ENCODE data around the gene ACD.

Gene ACD

GRCh38 chr16:67641779-67642708 is 18.0 kb downstream of the ACD start:
- Histone ChIP-seq H4K91ac (ENCODE audit: low read depth, low read length) (no peak overlapping the region), H3K36me3 (ENCODE audit: control insufficient read depth in 1 of 2, insufficient read depth in 2 of 2, low read length in 2 of 2) (peaks cover 10 to 25% of the 10 kb centered on the region in 2 experiments), H3K18ac (ENCODE audit: low read length) (no peak overlapping the region), H3K4me1 (ENCODE audit: control insufficient read depth in 1 of 2, insufficient read depth in 2 of 2, low read length in 2 of 2) (peaks cover 2% of the 10 kb centered on the region in 2 experiments), H2BK120ac (ENCODE audit: insufficient read depth, low read length, poor library complexity) (no peak overlapping the region), H3K27me3 (ENCODE audit: insufficient read depth, low read length) (no peaks in the 10 kb centered on the region), H3K4me2 (ENCODE audit: low read length) (no peak overlapping the region), H3K4ac (ENCODE audit: low read depth, low read length) (no peak overlapping the region), H4K8ac (ENCODE audit: low read depth, low read length) (no peak overlapping the region), H3K9ac (ENCODE audit: low read length) (no peak overlapping the region), H2BK12ac (ENCODE audit: low read length) (no peak overlapping the region), H2AK5ac (ENCODE audit: low read length) (no peak overlapping the region), H3K4me3 (ENCODE audit: low read depth, low read length) (no peak overlapping the region), H2AFZ (ENCODE audit: insufficient read depth, low read length, poor library complexity) (no peak overlapping the region), H3K27ac (ENCODE audit: low read depth, low read length) (no peak overlapping the region), H3K79me2 (ENCODE audit: control insufficient read depth, insufficient read depth, low read length, poor library complexity) (no peaks in the 10 kb centered on the region), H3K79me1 (ENCODE audit: low read length) (no peaks in the 10 kb centered on the region), H4K12ac (ENCODE audit: low read depth, low read length) (no peak overlapping the region), H3K9me3 (ENCODE audit: insufficient read depth, low read depth, low read length) (no peaks in the 10 kb centered on the region), H3K14ac (ENCODE audit: low read length) (no peak overlapping the region), H2BK5ac (ENCODE audit: low read depth, low read length, poor library complexity) (no peak overlapping the region), H3K23ac (ENCODE audit: low read length) (no peak overlapping the region)
- WGBS (ENCODE audit: extremely low coverage, insufficient coverage, insufficient read length) = no CpG with 5 or more reads among the region's 10 CpGs
- DNase-seq = no peak

- no peak overlapping the region for H3K27ac ChIP-seq (ENCODE audit: low read depth, low read length)
- WGBS (ENCODE audit: extremely low coverage, insufficient coverage, insufficient read length) = no CpG with 5 or more reads among the region's 12 CpGs
- H3K9ac ChIP-seq (ENCODE audit: low read length) = no peak overlapping the region
Measured at GRCh38 chr16:67637625-67638024, 22.4 kb downstream of the ACD start.

GRCh38 chr16:67636713-67637112 is 23.3 kb downstream of the ACD start:
- no CpG with 5 or more reads among the region's 8 CpGs for WGBS (ENCODE audit: extremely low coverage, insufficient coverage, insufficient read length)

More at GRCh38 chr16:67637625-67638024, 22.4 kb downstream of the ACD start:
- Histone ChIP-seq H3K23ac (ENCODE audit: low read length) (no peak overlapping the region), H2BK12ac (ENCODE audit: low read length) (no peak overlapping the region), H2BK5ac (ENCODE audit: low read depth, low read length, poor library complexity) (no peak overlapping the region), H3K4ac (ENCODE audit: low read depth, low read length) (no peak overlapping the region), H3K14ac (ENCODE audit: low read length) (no peak overlapping the region), H3K27me3 (ENCODE audit: insufficient read depth, low read length) (no peaks in the 10 kb centered on the region), H3K79me1 (ENCODE audit: low read length) (no peaks in the 10 kb centered on the region), H3K36me3 (ENCODE audit: control insufficient read depth in 1 of 2, insufficient read depth in 2 of 2, low read length in 2 of 2) (peaks cover 32 to 55% of the 10 kb centered on the region in 2 experiments), H4K12ac (ENCODE audit: low read depth, low read length) (no peak overlapping the region), H3K4me3 (ENCODE audit: low read depth, low read length) (no peak overlapping the region), H2BK120ac (ENCODE audit: insufficient read depth, low read length, poor library complexity) (no peak overlapping the region), H2AK5ac (ENCODE audit: low read length) (no peak overlapping the region), H3K4me2 (ENCODE audit: low read length) (no peak overlapping the region), H3K18ac (ENCODE audit: low read length) (no peak overlapping the region), H4K8ac (ENCODE audit: low read depth, low read length) (no peak overlapping the region), H4K91ac (ENCODE audit: low read depth, low read length) (no peak overlapping the region), H3K79me2 (ENCODE audit: control insufficient read depth, insufficient read depth, low read length, poor library complexity) (no peaks in the 10 kb centered on the region), H3K9me3 (ENCODE audit: insufficient read depth, low read depth, low read length) (no peaks in the 10 kb centered on the region), H2AFZ (ENCODE audit: insufficient read depth, low read length, poor library complexity) (no peak overlapping the region), H3K4me1 (ENCODE audit: control insufficient read depth in 1 of 2, insufficient read depth in 2 of 2, low read length in 2 of 2) (no peaks in the 10 kb centered on the region)
- DNase-seq = no peak

GRCh38 chr16:67632415-67633172 is 27.5 kb downstream of the ACD start:
- no peak for DNase-seq
- Histone ChIP-seq H4K91ac (ENCODE audit: low read depth, low read length) (no peak overlapping the region), H3K27ac (ENCODE audit: low read depth, low read length) (no peak overlapping the region), H3K4me3 (ENCODE audit: low read depth, low read length) (no peak overlapping the region), H3K23ac (ENCODE audit: low read length) (no peak overlapping the region), H3K4me1 (ENCODE audit: control insufficient read depth in 1 of 2, insufficient read depth in 2 of 2, low read length in 2 of 2) (no peaks in the 10 kb centered on the region), H3K79me1 (ENCODE audit: low read length) (no peaks in the 10 kb centered on the region), H3K4me2 (ENCODE audit: low read length) (no peak overlapping the region), H3K27me3 (ENCODE audit: insufficient read depth, low read length) (no peaks in the 10 kb centered on the region), H4K12ac (ENCODE audit: low read depth, low read length) (no peak overlapping the region), H3K9me3 (ENCODE audit: insufficient read depth, low read depth, low read length) (no peaks in the 10 kb centered on the region), H3K18ac (ENCODE audit: low read length) (no peak overlapping the region), H2AFZ (ENCODE audit: insufficient read depth, low read length, poor library complexity) (no peak overlapping the region), H3K4ac (ENCODE audit: low read depth, low read length) (no peak overlapping the region), H2BK120ac (ENCODE audit: insufficient read depth, low read length, poor library complexity) (no peak overlapping the region), H3K79me2 (ENCODE audit: control insufficient read depth, insufficient read depth, low read length, poor library complexity) (no peaks in the 10 kb centered on the region), H3K14ac (ENCODE audit: low read length) (no peak overlapping the region), H2AK5ac (ENCODE audit: low read length) (no peak overlapping the region), H3K36me3 (ENCODE audit: control insufficient read depth in 1 of 2, insufficient read depth in 2 of 2, low read length in 2 of 2) (peaks cover 50 to 64% of the 10 kb centered on the region in 2 experiments), H3K9ac (ENCODE audit: low read length) (no peak overlapping the region), H4K8ac (ENCODE audit: low read depth, low read length) (no peak overlapping the region), H2BK5ac (ENCODE audit: low read depth, low read length, poor library complexity) (no peak overlapping the region), H2BK12ac (ENCODE audit: low read length) (no peak overlapping the region)
- WGBS (ENCODE audit: extremely low coverage, insufficient coverage, insufficient read length) = no CpG with 5 or more reads among the region's 7 CpGs

More at GRCh38 chr16:67636713-67637112, 23.3 kb downstream of the ACD start:
- Histone ChIP-seq H3K23ac (ENCODE audit: low read length) (no peak overlapping the region), H2BK5ac (ENCODE audit: low read depth, low read length, poor library complexity) (no peak overlapping the region), H2AFZ (ENCODE audit: insufficient read depth, low read length, poor library complexity) (no peak overlapping the region), H3K9ac (ENCODE audit: low read length) (no peak overlapping the region), H3K36me3 (ENCODE audit: control insufficient read depth in 1 of 2, insufficient read depth in 2 of 2, low read length in 2 of 2) (peaks cover 36 to 59% of the 10 kb centered on the region in 2 experiments), H3K27ac (ENCODE audit: low read depth, low read length) (no peak overlapping the region), H3K18ac (ENCODE audit: low read length) (no peak overlapping the region), H3K14ac (ENCODE audit: low read length) (no peak overlapping the region), H3K4me2 (ENCODE audit: low read length) (no peak overlapping the region), H2BK120ac (ENCODE audit: insufficient read depth, low read length, poor library complexity) (no peak overlapping the region), H3K4me1 (ENCODE audit: control insufficient read depth in 1 of 2, insufficient read depth in 2 of 2, low read length in 2 of 2) (no peaks in the 10 kb centered on the region), H3K9me3 (ENCODE audit: insufficient read depth, low read depth, low read length) (no peaks in the 10 kb centered on the region), H3K4me3 (ENCODE audit: low read depth, low read length) (no peak overlapping the region), H3K27me3 (ENCODE audit: insufficient read depth, low read length) (no peaks in the 10 kb centered on the region), H3K4ac (ENCODE audit: low read depth, low read length) (no peak overlapping the region), H4K91ac (ENCODE audit: low read depth, low read length) (no peak overlapping the region), H2AK5ac (ENCODE audit: low read length) (no peak overlapping the region), H2BK12ac (ENCODE audit: low read length) (no peak overlapping the region), H4K12ac (ENCODE audit: low read depth, low read length) (no peak overlapping the region), H3K79me2 (ENCODE audit: control insufficient read depth, insufficient read depth, low read length, poor library complexity) (no peaks in the 10 kb centered on the region), H3K79me1 (ENCODE audit: low read length) (no peaks in the 10 kb centered on the region), H4K8ac (ENCODE audit: low read depth, low read length) (no peak overlapping the region)
- DNase-seq = no peak

Measured in trophoblast cell (in vitro differentiated cells and primary cell).